HepG2 (cell line): ENCODE results near the gene SPAG9.

Experiments used
- CENPT ChIP-seq: sonication (generic); formaldehyde crosslinking; IDR thresholded peaks from 2 replicates; pipeline ENCODE4 v1.8.0; 2022; ENCODE audit warnings: low read depth, mild to moderate bottlenecking, moderate library complexity, missing genetic modification reagents
- GPBP1L1 ChIP-seq: sonication (generic); formaldehyde crosslinking; IDR thresholded peaks from 2 replicates; pipeline ENCODE4 v1.5.0; 2020; ENCODE audit warnings: mild to moderate bottlenecking, missing genetic modification reagents
- SP2 ChIP-seq: sonication (generic); formaldehyde crosslinking; IDR thresholded peaks from 2 replicates; pipeline ENCODE4 v1.5.1; 2020; ENCODE audit warnings: mild to moderate bottlenecking, missing genetic modification reagents
- ZNF34 ChIP-seq: sonication (generic); formaldehyde crosslinking; IDR thresholded peaks from 2 replicates; pipeline ENCODE4 v1.4.0; 2020; ENCODE audit warnings: mild to moderate bottlenecking, missing genetic modification reagents, borderline replicate concordance

DNA sequence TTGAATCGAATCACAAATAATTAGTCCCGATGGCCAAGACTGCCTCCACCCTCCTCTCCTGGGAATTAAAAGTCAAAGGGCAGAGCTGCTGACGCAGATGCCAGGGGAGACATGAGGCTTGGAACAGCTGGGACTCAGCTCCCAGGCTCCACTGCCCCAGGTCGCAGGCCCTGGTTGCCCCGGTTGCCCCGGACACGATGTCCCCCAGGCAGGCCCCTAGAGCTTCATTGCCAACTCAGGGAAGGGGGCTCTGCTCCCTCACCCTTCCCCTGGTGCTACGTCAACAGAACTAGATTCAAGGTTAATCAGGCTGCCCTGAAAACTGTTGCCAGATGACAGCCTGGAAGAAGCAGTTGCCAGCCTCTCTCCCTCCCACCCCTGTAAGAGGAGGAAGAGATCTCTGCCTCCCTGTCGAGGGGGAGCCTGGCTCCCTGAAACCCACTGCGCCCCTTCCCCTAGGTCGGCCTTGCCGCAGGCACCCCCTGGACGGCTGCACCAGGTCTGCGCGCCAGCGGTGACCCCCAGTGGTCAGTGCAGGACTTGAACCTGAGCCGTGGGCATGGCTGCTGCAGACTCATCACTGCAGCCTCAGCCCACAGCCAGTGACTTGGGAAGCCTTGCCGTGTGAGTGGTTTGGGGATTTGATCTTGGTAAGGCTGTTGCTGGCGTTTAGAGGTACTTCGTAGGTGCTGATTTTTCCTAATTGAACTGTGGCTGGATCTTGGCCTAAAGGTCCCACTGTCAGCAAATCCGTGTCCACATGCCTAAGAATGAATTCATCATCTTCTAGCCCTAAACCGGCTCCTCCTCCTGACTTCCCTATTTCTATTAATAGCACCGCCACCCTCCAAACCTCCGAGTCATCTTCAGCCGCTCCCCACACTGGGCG, 170.4 kb downstream of the SPAG9 start:
- TF ChIP-seq ZNF34 (no peak), SP2 (no peak), CENPT (CRISPR knock-in tag) (no peak), GPBP1L1 (no peak)
